K562 (cell line): ENCODE measurements around the gene TXN2. TPM values are rescaled to one million over a fixed set of nuclear protein-coding genes. Genes with fewer than 3 reads are reported as not detected.
A peak's percentile ranks its signal among the peaks of the same experiment; 100 is the strongest.

ENCODE experiments used
- ADNP ChIP-seq: fragments of 200-800 bp; sonication (Bioruptor generic); IDR thresholded peaks from 2 replicates; pipeline ENCODE4 v1.6.1; 2016; ENCODE audit warnings: missing genetic modification characterization, missing compliant biosample characterization
- BMI1 ChIP-seq: fragments of 150-350 bp; IDR thresholded peaks from 2 replicates; pipeline ENCODE4 v1.6.1; 2014; ENCODE audit warnings: low read length
- CC2D1A ChIP-seq: fragments of 450-650 bp; IDR thresholded peaks from 2 replicates; pipeline ENCODE4 v1.6.1; 2017; ENCODE audit warnings: mild to moderate bottlenecking
- CSDE1 ChIP-seq, 2 experiments: fragments of 450-650 bp; IDR thresholded peaks; 2 replicates each; pipeline ENCODE4 v1.6.1; 2016; ENCODE audit warnings: mild to moderate bottlenecking in 1 of 2
- EP300 ChIP-seq: IDR thresholded peaks from 2 replicates; pipeline ENCODE4 v1.6.1; 2012; ENCODE audit warnings: low read length, improper control_type of control experiment
- HDAC1 ChIP-seq, 2 experiments: fragments of 450-650 bp; IDR thresholded peaks; 2 replicates each; pipeline ENCODE4 v1.6.1; 2016 to 2017; ENCODE audit warnings: inconsistent platforms in 1 of 2, mild to moderate bottlenecking in 1 of 2, moderate library complexity in 1 of 2
- ILF3 ChIP-seq: fragments of 450-650 bp; IDR thresholded peaks from 2 replicates; pipeline ENCODE4 v1.6.1; 2018; ENCODE audit warnings: antibody characterized with exemption, mild to moderate bottlenecking, moderate library complexity, borderline replicate concordance
- PPARD ChIP-seq: fragments of 250-450 bp; sonication (Bioruptor Pico); IDR thresholded peaks from 2 replicates; pipeline ENCODE4 v1.8.0; 2022; ENCODE audit warnings: inconsistent platforms, mild to moderate bottlenecking, moderate library complexity
- SREBF1 ChIP-seq: fragments of 150-350 bp; IDR thresholded peaks from 2 replicates; pipeline ENCODE4 v1.6.1; 2014; ENCODE audit warnings: antibody characterized with exemption, low read depth, low read length, borderline replicate concordance
- TCFL5 ChIP-seq: fragments of 250-450 bp; sonication (Bioruptor Pico); conservative IDR thresholded peaks from 2 replicates; pipeline ENCODE4 v1.6.1; 2021; ENCODE audit warnings: mild to moderate bottlenecking, moderate library complexity, matching md5 sums
- ZNF121 ChIP-seq: sonication (generic); formaldehyde crosslinking; conservative IDR thresholded peaks from 2 replicates; pipeline ENCODE4 v1.8.0; 2022; ENCODE audit warnings: missing genetic modification reagents
- ZNF282 ChIP-seq: sonication (generic); formaldehyde crosslinking; IDR thresholded peaks from 2 replicates; pipeline ENCODE4 v1.8.1; 2023; ENCODE audit warnings: missing genetic modification reagents
- ZNF551 ChIP-seq: fragments of 250-450 bp; sonication (Bioruptor Pico); IDR thresholded peaks from 2 replicates; pipeline ENCODE4 v1.5.0; 2021; ENCODE audit warnings: mild to moderate bottlenecking, moderate library complexity
- polyA plus RNA-seq, 8 experiments: library from polyadenylated mRNA; depleted of rRNA in 4 of 8; stranded (reverse) in 5 of 8; unstranded in 3 of 8; fragments of >200 nt; fragmentation: Nextera tagmentation in 2 of 8; fragmentation: Illumina TruSeq in 1 of 8; extraction: Ambion mirVana in 2 of 8; extraction: Trizol in 1 of 8; gene quantifications; 2 replicates each; pipeline versions ENCODE4 v1.2.1 to v1.2.3, GENCODE V29; 2011 to 2014; ENCODE audit warnings: inconsistent platforms in 1 of 8, missing spikeins in 1 of 8
- total RNA-seq, 7 experiments: library from RNA; depleted of rRNA in 6 of 7; stranded (reverse); fragments of >200 nt in 6 of 7; fragmentation: Illumina TruSeq in 2 of 7; extraction: Trizol in 2 of 7; gene quantifications; 2 replicates each; pipeline versions ENCODE4 v1.2.1 to v1.2.3, GENCODE V29; 2011 to 2021; ENCODE audit warnings: low replicate concordance in 1 of 7
- TF ChIP-seq, protein P1 (sequence below), 2 experiments: fragments of 450-650 bp in 1 of 2; sonication (generic) in 1 of 2; formaldehyde crosslinking; conservative IDR thresholded peaks; 2 replicates each; pipeline versions ENCODE4 v1.4.0 to v1.8.1; 2020 to 2022; ENCODE audit warnings: mild to moderate bottlenecking in 1 of 2, missing genetic modification reagents in 1 of 2
- TF ChIP-seq, protein P2 (sequence below): IDR thresholded peaks from 2 replicates; pipeline ENCODE4 v1.6.1; 2011; ENCODE audit not compliant: insufficient read length; ENCODE audit errors: extremely low read depth
- TF ChIP-seq, protein P3 (sequence below): fragments of 200-600 bp; sonication (generic); IDR thresholded peaks from one replicate; pipeline ENCODE4 v1.6.1; 2012; ENCODE audit warnings: mild to moderate bottlenecking, low read depth, low read length, inconsistent platforms

The TXN2 gene
- total and polyA plus RNA-seq, 9 of the 15 experiments (the other 6 are each of a cell fraction or from before 2014, with no cell fraction given): 48.5 to 399 (median 118) TPM

DNA sequence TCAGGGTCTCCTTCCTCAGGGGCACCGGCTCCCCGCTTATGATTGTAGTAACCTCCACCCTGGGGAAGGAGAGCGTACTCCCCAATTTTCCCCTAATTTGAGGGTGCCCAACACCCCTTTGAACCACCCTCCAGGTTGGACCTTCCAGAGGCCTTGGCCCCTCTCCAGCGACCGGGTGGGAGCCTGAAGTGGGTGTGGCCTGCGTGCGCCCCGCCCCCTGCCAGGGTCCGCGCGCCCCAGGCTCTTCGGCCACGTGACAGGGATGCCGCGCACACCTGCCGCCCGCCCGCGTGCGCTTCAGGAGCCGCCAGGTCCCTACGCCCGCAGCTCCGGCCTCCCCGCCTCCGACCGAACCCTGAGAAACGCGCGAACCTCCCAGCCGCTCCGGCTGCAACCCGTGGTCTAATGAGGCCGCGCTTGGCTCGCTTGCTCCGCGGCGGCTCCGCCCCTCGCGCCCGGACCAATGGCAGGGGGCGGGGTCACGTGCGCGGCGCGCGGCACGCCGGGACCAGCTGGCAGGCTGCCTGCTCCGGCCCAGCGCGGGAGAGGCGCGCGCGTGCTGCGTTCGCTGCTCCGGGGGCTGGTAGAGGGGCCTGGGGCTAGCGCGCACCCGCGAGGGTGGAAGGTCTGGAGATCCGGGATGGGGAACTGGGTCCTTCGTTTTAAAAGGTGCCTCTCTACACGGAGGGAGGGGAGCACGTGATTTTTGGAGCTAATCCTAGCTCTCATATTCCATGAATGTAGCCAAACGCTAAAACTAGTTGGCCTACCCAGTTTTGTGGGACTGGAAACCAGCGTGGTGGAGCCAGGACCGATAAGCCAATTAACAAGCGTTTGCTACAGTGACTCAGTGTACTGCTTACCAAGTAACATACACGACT, 25.4 kb upstream of the TXN2 start, which contains the start of gene FOXRED2 (continued):
- TF ChIP-seq, protein P1, sequence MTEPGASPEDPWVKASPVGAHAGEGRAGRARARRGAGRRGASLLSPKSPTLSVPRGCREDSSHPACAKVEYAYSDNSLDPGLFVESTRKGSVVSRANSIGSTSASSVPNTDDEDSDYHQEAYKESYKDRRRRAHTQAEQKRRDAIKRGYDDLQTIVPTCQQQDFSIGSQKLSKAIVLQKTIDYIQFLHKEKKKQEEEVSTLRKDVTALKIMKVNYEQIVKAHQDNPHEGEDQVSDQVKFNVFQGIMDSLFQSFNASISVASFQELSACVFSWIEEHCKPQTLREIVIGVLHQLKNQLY (CRISPR knock-in tag; conservative IDR thresholded peaks at IDR 0.05): peak in 1 of 2 experiments; percentile 93; a peak in 1 of 4 replicates
- TF ChIP-seq TCFL5 (CRISPR knock-in tag) (no peak), EP300 (no peak), ILF3 (no peak), BMI1 (no peak), CC2D1A (no peak), ADNP (tag) (no peak), PPARD (CRISPR knock-in tag) (no peak), ZNF551 (CRISPR knock-in tag) (no peak), ZNF282 (CRISPR knock-in tag) (no peak; the same call in 1 of the 2 replicates), ZNF121 (CRISPR knock-in tag) (no peak), SREBF1 (no peak), HDAC1 (IDR thresholded peaks at IDR 0.05) (peak in 1 of 2 experiments; percentile 87; a peak in 2 of 4 replicates), CSDE1 (IDR thresholded peaks at IDR 0.05) (no peak)
- TF ChIP-seq, protein P2, sequence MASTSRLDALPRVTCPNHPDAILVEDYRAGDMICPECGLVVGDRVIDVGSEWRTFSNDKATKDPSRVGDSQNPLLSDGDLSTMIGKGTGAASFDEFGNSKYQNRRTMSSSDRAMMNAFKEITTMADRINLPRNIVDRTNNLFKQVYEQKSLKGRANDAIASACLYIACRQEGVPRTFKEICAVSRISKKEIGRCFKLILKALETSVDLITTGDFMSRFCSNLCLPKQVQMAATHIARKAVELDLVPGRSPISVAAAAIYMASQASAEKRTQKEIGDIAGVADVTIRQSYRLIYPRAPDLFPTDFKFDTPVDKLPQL: no peak
- TF ChIP-seq, protein P3, sequence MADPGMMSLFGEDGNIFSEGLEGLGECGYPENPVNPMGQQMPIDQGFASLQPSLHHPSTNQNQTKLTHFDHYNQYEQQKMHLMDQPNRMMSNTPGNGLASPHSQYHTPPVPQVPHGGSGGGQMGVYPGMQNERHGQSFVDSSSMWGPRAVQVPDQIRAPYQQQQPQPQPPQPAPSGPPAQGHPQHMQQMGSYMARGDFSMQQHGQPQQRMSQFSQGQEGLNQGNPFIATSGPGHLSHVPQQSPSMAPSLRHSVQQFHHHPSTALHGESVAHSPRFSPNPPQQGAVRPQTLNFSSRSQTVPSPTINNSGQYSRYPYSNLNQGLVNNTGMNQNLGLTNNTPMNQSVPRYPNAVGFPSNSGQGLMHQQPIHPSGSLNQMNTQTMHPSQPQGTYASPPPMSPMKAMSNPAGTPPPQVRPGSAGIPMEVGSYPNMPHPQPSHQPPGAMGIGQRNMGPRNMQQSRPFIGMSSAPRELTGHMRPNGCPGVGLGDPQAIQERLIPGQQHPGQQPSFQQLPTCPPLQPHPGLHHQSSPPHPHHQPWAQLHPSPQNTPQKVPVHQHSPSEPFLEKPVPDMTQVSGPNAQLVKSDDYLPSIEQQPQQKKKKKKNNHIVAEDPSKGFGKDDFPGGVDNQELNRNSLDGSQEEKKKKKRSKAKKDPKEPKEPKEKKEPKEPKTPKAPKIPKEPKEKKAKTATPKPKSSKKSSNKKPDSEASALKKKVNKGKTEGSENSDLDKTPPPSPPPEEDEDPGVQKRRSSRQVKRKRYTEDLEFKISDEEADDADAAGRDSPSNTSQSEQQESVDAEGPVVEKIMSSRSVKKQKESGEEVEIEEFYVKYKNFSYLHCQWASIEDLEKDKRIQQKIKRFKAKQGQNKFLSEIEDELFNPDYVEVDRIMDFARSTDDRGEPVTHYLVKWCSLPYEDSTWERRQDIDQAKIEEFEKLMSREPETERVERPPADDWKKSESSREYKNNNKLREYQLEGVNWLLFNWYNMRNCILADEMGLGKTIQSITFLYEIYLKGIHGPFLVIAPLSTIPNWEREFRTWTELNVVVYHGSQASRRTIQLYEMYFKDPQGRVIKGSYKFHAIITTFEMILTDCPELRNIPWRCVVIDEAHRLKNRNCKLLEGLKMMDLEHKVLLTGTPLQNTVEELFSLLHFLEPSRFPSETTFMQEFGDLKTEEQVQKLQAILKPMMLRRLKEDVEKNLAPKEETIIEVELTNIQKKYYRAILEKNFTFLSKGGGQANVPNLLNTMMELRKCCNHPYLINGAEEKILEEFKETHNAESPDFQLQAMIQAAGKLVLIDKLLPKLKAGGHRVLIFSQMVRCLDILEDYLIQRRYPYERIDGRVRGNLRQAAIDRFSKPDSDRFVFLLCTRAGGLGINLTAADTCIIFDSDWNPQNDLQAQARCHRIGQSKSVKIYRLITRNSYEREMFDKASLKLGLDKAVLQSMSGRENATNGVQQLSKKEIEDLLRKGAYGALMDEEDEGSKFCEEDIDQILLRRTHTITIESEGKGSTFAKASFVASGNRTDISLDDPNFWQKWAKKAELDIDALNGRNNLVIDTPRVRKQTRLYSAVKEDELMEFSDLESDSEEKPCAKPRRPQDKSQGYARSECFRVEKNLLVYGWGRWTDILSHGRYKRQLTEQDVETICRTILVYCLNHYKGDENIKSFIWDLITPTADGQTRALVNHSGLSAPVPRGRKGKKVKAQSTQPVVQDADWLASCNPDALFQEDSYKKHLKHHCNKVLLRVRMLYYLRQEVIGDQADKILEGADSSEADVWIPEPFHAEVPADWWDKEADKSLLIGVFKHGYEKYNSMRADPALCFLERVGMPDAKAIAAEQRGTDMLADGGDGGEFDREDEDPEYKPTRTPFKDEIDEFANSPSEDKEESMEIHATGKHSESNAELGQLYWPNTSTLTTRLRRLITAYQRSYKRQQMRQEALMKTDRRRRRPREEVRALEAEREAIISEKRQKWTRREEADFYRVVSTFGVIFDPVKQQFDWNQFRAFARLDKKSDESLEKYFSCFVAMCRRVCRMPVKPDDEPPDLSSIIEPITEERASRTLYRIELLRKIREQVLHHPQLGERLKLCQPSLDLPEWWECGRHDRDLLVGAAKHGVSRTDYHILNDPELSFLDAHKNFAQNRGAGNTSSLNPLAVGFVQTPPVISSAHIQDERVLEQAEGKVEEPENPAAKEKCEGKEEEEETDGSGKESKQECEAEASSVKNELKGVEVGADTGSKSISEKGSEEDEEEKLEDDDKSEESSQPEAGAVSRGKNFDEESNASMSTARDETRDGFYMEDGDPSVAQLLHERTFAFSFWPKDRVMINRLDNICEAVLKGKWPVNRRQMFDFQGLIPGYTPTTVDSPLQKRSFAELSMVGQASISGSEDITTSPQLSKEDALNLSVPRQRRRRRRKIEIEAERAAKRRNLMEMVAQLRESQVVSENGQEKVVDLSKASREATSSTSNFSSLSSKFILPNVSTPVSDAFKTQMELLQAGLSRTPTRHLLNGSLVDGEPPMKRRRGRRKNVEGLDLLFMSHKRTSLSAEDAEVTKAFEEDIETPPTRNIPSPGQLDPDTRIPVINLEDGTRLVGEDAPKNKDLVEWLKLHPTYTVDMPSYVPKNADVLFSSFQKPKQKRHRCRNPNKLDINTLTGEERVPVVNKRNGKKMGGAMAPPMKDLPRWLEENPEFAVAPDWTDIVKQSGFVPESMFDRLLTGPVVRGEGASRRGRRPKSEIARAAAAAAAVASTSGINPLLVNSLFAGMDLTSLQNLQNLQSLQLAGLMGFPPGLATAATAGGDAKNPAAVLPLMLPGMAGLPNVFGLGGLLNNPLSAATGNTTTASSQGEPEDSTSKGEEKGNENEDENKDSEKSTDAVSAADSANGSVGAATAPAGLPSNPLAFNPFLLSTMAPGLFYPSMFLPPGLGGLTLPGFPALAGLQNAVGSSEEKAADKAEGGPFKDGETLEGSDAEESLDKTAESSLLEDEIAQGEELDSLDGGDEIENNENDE: no peak
